HG03354 (cell line): Measurements from ENCODE around the gene LLPH.

Source experiments
- ATAC-seq: cut with Tn5 transposase; IDR thresholded peaks from one replicate; pipeline ENCODE4 v1.9.1; 2021; ENCODE audit warnings: mild to moderate bottlenecking; ENCODE audit not compliant: unreplicated experiment, poor library complexity, severe bottlenecking

Gene LLPH

GRCh38 chr12:66144791-66145754 is 14.5 kb upstream of the LLPH start:
- ATAC-seq: no peak

- no peak for ATAC-seq
Observed at GRCh38 chr12:66143868-66144267, 13.3 kb upstream of the LLPH start.

DNA sequence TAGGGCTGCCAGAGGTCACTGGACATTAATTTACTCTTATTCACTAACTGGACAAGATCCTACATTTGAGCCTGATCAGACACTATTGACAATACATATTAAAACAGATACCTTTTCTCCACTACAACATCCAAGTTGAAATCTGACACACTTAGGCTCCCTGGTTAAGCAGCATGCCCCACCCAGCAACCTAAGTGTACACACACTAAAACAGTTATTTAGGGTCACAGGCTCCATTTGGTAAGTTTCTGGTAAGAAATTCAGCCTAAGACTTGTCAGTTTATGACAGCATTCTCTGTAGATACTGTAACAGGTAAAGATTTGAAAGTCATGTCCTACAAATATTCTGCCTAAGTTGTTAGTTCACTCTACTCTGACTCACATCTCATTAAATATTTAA is 12.3 kb upstream of the LLPH start:
- no peak for ATAC-seq

DNA sequence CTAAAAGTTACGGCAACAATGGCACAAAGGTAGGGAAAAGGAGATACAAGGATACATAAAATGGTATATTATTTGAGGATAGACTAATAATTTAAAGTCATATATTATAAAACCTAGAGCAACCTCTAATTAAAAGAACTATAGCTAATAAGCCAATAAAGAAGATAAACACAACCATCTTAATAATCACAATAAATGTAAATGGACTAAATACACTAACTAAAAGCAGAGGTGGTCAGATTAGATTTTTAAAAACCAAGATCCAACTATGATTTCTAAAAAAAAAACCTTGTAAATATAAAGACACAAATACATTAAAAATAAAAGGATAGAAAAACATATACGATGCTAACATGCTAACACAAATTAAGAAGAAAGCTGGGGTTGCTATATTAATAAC is 10.7 kb upstream of the LLPH start:
- ATAC-seq: no peak

DNA sequence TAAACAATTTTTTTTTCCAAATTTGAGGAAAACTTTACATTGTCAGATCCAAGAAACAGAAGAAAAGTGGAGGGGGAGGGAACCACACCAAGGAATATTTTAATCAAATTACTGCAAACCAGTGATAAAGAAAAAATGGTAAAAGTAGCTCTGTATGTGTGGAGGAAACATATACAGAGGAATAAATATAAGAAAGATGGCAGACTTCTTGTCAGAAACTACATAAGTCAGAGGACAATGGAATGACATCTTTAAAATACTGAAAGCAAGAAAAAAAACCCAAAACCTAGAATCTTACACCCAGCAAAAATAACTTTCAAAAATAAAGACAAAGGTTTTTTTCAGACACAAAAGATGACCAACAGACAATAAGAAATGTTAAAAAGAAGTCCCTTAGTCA is 10.2 kb upstream of the LLPH start:
- no peak for ATAC-seq

GRCh38 chr12:66139328-66139727 is 8.8 kb upstream of the LLPH start:
- ATAC-seq: no peak

DNA sequence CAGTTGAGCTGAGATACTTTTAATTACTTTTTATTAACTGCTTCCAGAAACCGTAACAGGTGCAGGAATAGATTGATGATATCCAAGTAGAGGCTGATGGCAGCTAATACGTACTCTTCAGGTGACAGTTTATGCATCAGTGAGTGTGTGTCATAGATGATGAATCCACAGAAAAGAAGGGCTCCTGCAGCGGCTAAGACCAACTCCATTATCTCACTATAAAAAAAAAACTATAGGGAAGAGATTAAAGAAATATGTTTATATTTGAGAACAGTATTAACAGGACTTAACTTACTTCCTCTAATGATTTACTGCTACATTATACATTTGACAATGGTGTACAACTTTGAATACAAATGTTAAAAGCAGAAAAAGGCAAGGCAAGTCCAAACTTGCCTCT is 7.4 kb upstream of the LLPH start:
- no peak for ATAC-seq

- ATAC-seq: no peak
Observed at GRCh38 chr12:66132408-66132807, 1.9 kb upstream of the LLPH start.

DNA sequence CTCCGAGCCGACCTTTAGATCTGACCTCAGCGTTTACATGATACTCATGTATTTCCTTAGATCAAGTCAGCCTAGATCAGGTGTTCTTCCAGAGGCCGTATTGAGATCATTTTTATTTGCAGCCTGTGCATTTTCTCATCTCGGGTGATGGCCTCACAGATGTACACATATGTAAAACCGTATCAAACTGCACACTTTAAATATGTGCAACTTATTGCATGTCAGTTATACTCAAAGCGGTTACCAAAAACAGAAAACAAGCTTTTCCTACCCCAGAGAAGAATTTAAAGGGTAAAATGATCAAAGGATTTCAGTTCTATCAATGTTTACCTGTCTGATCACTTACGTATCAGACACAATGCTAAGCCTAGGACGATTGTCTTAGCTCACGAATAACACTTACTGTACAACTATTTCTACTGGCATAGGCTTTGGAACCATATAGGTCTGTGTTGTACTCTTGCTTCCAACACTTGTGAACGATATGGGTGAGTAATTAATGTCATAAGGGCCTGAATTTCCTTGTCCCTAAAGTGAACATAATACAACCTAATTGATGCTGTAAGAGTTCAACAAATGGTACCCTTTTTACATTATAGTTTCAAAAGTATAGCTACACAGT is 628 bp upstream of the LLPH start:
- no peak for ATAC-seq

- ATAC-seq: no peak
Observed at GRCh38 chr12:66129934-66130266, 650 bp downstream of the LLPH start.

DNA sequence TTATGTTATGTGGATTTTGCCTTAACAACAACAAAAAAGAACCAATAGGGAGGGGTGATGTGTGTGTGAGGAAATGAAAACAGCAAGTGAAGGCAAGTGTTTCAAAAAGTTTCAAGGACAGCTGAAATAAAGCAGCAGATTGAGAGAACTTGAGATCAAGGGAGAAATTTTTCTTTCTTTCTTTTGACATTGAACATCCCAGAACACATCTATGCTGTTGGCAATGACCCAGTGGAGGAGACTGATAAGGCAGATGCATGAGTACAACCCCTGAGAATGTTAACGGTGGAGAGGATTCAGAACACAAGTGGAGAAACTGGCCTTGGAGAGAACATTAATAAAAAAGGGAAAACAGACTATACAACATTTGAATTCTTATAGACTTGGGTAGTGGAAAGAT is 2.9 kb downstream of the LLPH start:
- no peak for ATAC-seq

DNA sequence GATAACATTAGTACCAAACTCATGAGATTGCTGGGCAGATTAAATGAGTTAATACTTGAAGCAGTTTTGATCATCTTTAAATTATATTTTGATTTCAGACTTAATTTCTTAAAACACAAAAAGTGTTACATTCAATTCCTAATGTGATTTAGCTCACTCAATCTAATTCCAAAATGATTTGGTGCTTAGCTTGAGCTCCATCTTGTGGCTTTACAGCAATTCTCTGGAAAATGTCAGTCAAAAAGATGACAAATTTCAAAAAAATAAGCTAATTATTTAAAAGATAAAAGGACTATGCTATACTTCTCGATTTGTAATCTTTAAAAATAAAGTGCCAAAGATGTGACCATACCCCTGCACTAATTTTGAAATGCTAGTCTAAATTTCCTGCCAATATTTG is 10.1 kb downstream of the LLPH start:
- no peak for ATAC-seq

- ATAC-seq: peak; percentile 59
Observed at GRCh38 chr12:66119870-66120241, 10.7 kb downstream of the LLPH start.

GRCh38 chr12:66119229-66119869 is 11.2 kb downstream of the LLPH start:
- ATAC-seq: no peak

DNA sequence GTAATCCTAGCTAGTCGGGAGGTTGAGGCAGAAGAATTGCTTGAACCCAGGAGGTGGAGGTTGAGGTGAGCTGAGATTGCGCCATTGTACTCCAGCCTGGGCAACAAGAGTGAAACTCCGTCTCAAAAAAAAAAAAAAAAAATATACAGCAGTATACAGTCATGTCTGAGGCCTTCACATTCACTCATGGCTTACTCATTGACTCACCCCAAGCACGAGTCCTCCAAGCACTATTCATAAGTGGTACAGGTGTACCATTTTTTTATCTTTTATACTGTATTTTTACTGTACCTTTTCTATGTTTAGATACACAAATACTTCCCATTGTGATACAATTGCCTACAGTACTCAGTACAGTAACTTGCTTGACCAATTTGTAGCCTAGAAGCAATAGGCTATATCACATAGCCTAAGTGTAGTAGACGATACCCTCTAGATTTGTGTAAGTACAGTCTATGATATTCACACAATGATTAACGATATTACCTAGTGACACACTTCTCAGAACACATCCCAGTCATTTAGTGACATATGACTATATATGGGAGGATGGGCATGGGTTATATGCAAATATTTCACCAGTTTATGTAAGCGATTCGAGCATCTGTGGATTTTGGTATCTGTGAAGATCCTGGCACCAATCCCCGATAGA is 12.2 kb downstream of the LLPH start:
- peak; percentile 69 for ATAC-seq

GRCh38 chr12:66117242-66117641 is 13.3 kb downstream of the LLPH start:
- ATAC-seq: no peak

DNA sequence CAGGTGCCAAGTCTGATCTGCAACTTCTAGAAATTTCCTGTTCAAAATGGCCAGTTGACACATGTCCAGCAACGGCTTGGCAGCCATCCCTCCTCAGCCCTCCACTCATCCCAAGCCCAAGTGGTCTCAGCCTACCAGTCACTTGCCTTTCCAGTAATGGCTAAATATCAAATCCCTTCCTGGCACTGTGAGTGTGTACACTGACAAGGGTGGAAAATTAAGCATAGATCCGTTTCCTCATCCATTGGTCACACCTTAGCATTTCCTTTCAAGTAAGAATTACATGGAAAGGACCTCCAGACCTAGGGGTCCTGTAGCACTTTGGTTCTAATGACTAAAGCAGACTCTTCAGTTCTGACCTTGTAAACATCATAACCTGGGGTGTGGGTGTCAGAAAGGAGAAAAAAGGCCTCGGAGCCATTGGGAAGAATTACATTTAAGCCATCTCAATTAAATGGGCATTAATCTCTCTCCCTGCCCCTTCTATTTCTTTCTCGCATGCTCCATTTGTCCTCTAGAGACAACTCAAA is 15.4 kb downstream of the LLPH start:
- no peak for ATAC-seq

DNA sequence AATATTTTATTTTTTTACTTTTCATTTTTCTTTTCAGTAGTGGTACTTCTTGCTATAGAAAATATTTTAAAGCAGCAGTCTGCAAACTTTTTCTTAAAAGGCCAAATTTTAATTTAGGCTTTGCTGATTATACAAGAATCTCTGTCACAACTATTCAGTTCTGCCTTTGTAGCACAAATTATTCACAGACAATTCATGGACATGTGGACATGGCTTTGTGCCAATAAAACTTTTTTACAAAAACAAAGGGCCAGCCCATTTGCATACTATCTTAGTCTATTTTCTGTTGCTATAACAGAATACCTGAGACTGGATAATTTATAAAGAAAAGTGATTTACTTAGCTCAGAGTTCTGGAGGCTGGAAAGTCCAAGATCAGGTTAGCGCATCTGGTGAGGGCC is 17.1 kb downstream of the LLPH start:
- no peak for ATAC-seq

GRCh38 chr12:66111605-66112004 is 18.9 kb downstream of the LLPH start:
- no peak for ATAC-seq

- ATAC-seq: no peak
Observed at GRCh38 chr12:66109056-66109455, 21.5 kb downstream of the LLPH start.
